ENCODE results near the gene KRT9. TPM values are rescaled to one million over a fixed set of nuclear protein-coding genes. Genes with fewer than 3 reads are reported as not detected.

Gene KRT9
- total and polyA plus RNA-seq, 2 of the 13 experiments (the other 11 are each of a cell fraction or from before 2014, with no cell fraction given): not detected

GRCh38 chr17:41565338-41565737, 6.5 kb downstream of the KRT9 start:
- Histone ChIP-seq H3K36me3 (replicated peaks in 1 of 2; ENCODE audit: control insufficient read depth in 1 of 2, insufficient read depth in 2 of 2, low read length in 2 of 2) (no peaks in the 10 kb centered on the region), H3K27ac (ENCODE audit: extremely low read length, insufficient read depth, low read length) (no peak overlapping the region)

More at GRCh38 chr17:41565338-41565737, 6.5 kb downstream of the KRT9 start:
- TF ChIP-seq ZBTB42 (CRISPR knock-in tag; IDR thresholded peaks at IDR 0.05) (no peak), E2F2 (CRISPR knock-in tag; IDR thresholded peaks at IDR 0.05; ENCODE audit: borderline replicate concordance) (no peak), ATF7 (IDR thresholded peaks at IDR 0.05) (peak; percentile 67), ATF7 (CRISPR knock-in tag; IDR thresholded peaks at IDR 0.05) (no peak), KDM5A (IDR thresholded peaks at IDR 0.05; ENCODE audit: borderline replicate concordance, low read length) (no peak), CEBPB (IDR thresholded peaks at IDR 0.05; ENCODE audit: borderline replicate concordance, low read depth, low read length) (peak; percentile 55; the same call in 1 of the 2 replicates), KAT8 (CRISPR knock-in tag; IDR thresholded peaks at IDR 0.05) (no peak)
- TF ChIP-seq, protein P1, sequence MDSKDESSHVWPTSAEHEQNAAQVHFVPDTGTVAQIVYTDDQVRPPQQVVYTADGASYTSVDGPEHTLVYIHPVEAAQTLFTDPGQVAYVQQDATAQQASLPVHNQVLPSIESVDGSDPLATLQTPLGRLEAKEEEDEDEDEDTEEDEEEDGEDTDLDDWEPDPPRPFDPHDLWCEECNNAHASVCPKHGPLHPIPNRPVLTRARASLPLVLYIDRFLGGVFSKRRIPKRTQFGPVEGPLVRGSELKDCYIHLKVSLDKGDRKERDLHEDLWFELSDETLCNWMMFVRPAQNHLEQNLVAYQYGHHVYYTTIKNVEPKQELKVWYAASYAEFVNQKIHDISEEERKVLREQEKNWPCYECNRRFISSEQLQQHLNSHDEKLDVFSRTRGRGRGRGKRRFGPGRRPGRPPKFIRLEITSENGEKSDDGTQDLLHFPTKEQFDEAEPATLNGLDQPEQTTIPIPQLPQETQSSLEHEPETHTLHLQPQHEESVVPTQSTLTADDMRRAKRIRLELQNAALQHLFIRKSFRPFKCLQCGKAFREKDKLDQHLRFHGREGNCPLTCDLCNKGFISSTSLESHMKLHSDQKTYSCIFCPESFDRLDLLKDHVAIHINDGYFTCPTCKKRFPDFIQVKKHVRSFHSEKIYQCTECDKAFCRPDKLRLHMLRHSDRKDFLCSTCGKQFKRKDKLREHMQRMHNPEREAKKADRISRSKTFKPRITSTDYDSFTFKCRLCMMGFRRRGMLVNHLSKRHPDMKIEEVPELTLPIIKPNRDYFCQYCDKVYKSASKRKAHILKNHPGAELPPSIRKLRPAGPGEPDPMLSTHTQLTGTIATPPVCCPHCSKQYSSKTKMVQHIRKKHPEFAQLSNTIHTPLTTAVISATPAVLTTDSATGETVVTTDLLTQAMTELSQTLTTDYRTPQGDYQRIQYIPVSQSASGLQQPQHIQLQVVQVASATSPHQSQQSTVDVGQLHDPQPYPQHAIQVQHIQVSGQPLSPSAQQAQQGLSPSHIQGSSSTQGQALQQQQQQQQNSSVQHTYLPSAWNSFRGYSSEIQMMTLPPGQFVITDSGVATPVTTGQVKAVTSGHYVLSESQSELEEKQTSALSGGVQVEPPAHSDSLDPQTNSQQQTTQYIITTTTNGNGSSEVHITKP (CRISPR knock-in tag; IDR thresholded peaks at IDR 0.05; ENCODE audit: low read depth): no peak
- H3K9ac ChIP-seq (ENCODE audit: insufficient read depth, low read depth, low read length): no peak overlapping the region
- no peaks in the 10 kb centered on the region for H3K9me3 ChIP-seq (ENCODE audit: low read length)
- ChIA-PET POLR2A (no interaction called here), CTCF (ENCODE audit: low intra/inter-chr PET ratio, low total read pairs) (no interaction called here)
- intact Hi-C loops (cut with micrococcal nuclease; ENCODE audit: unreplicated experiment) (no loop called here), in situ Hi-C loops (cut with HindIII; ENCODE audit: extremely low pct_ligation_motif_present, low pct_unique_long_range_greater_than_20kb) (no loop called here)
- no peaks in the 10 kb centered on the region for H3K79me2 ChIP-seq (ENCODE audit: insufficient read depth, low read length)
- FAIRE-seq (no peak), ATAC-seq (no peak), DNase-seq (ENCODE audit: low spot score) (no peak)
- no peak overlapping the region for H3K4me2 ChIP-seq (ENCODE audit: low read depth, low read length)
- no peak overlapping the region for H3K4me3 ChIP-seq (replicated peaks in 1 of 3; ENCODE audit: insufficient read depth in 1 of 3, low read depth in 2 of 3, low read length in 3 of 3)
- BruUV-seq (replicated peaks): no TSS peak
- H2AFZ ChIP-seq (ENCODE audit: low read length): no peak overlapping the region
- no peaks in the 10 kb centered on the region for H4K20me1 ChIP-seq (ENCODE audit: insufficient read depth, low read length)
- H3K27me3 ChIP-seq (ENCODE audit: control insufficient read depth in 1 of 2, insufficient read depth in 2 of 2, low read length in 2 of 2): peaks cover 1 to 20% of the 10 kb centered on the region in 2 experiments; a peak in 2 of 5 replicates
- H3K4me1 ChIP-seq (ENCODE audit: insufficient read depth, low read length): no peaks in the 10 kb centered on the region

All from HepG2 (cell line).